HepG2 (cell line): ENCODE measurements around the gene VSIG10L. TPM values are rescaled to one million over a fixed set of nuclear protein-coding genes. Genes with fewer than 3 reads are reported as not detected.
A peak's percentile ranks its signal among the peaks of the same experiment; 100 is the strongest.

Experiments used
- BCL6 ChIP-seq: IDR thresholded peaks from 2 replicates; pipeline ENCODE4 v1.6.1; 2016; ENCODE audit warnings: missing genetic modification reagents, missing compliant biosample characterization
- E2F2 ChIP-seq: sonication (generic); formaldehyde crosslinking; IDR thresholded peaks from 2 replicates; pipeline ENCODE4 v1.4.0; 2020; ENCODE audit warnings: missing genetic modification reagents, borderline replicate concordance
- ERF ChIP-seq: IDR thresholded peaks from 2 replicates; pipeline ENCODE4 v1.6.1; 2018; ENCODE audit warnings: missing biosample characterization, missing genetic modification reagents
- FOSL1 ChIP-seq: sonication (generic); formaldehyde crosslinking; IDR thresholded peaks from 2 replicates; pipeline ENCODE4 v1.9.0; 2021; ENCODE audit warnings: missing genetic modification reagents, borderline replicate concordance
- GZF1 ChIP-seq: sonication (generic); formaldehyde crosslinking; IDR thresholded peaks from 2 replicates; pipeline ENCODE4 v1.5.1; 2020; ENCODE audit warnings: mild to moderate bottlenecking, missing genetic modification reagents
- KLF9 ChIP-seq: IDR thresholded peaks from 2 replicates; pipeline ENCODE4 v1.6.1; 2016; ENCODE audit warnings: low read depth
- MXD1 ChIP-seq: sonication (generic); formaldehyde crosslinking; IDR thresholded peaks from 2 replicates; pipeline ENCODE4 v1.4.0; 2020; ENCODE audit warnings: mild to moderate bottlenecking, missing genetic modification reagents
- NBN ChIP-seq: fragments of 450-650 bp; conservative IDR thresholded peaks from 2 replicates; pipeline ENCODE4 v1.6.1; 2017
- POLR2G ChIP-seq: fragments of 200-400 bp; formaldehyde crosslinking; IDR thresholded peaks from 2 replicates; pipeline ENCODE4 v1.6.1; 2018; ENCODE audit warnings: mild to moderate bottlenecking, low read depth, low read length, moderate library complexity
- REPIN1 ChIP-seq: sonication (generic); formaldehyde crosslinking; IDR thresholded peaks from 2 replicates; pipeline ENCODE4 v1.8.0; 2022; ENCODE audit warnings: missing genetic modification reagents, low read depth, mild to moderate bottlenecking, borderline replicate concordance
- SMAD9 ChIP-seq: sonication (generic); formaldehyde crosslinking; IDR thresholded peaks from 2 replicates; pipeline ENCODE4 v1.5.1; 2020; ENCODE audit warnings: mild to moderate bottlenecking, missing genetic modification reagents
- SNAPC4 ChIP-seq: sonication (generic); formaldehyde crosslinking; IDR thresholded peaks from 2 replicates; pipeline ENCODE4 v1.4.0; 2020; ENCODE audit warnings: mild to moderate bottlenecking, missing genetic modification reagents
- STAT6 ChIP-seq: sonication (generic); formaldehyde crosslinking; IDR thresholded peaks from 2 replicates; pipeline ENCODE4 v1.4.0; 2020; ENCODE audit warnings: missing genetic modification reagents, mild to moderate bottlenecking, borderline replicate concordance
- TBX2 ChIP-seq: sonication (generic); formaldehyde crosslinking; IDR thresholded peaks from 2 replicates; pipeline ENCODE4 v1.5.0; 2020; ENCODE audit warnings: missing genetic modification reagents, mild to moderate bottlenecking, borderline replicate concordance
- ZNF101 ChIP-seq: sonication (generic); formaldehyde crosslinking; IDR thresholded peaks from 2 replicates; pipeline ENCODE4 v1.4.0; 2020; ENCODE audit warnings: mild to moderate bottlenecking, low read depth, missing genetic modification reagents, borderline replicate concordance
- ZNF136 ChIP-seq: sonication (generic); formaldehyde crosslinking; IDR thresholded peaks from 2 replicates; pipeline ENCODE4 v1.8.1; 2022; ENCODE audit warnings: low read depth, mild to moderate bottlenecking, moderate library complexity, missing genetic modification reagents
- ZNF17 ChIP-seq: sonication (generic); formaldehyde crosslinking; IDR thresholded peaks from 2 replicates; pipeline ENCODE4 v1.5.0; 2020; ENCODE audit warnings: mild to moderate bottlenecking, missing genetic modification reagents
- ZNF274 ChIP-seq: sonication (generic); formaldehyde crosslinking; IDR thresholded peaks from 2 replicates; pipeline ENCODE4 v1.5.1; 2020; ENCODE audit warnings: mild to moderate bottlenecking, missing genetic modification reagents
- ZNF589 ChIP-seq: sonication (generic); formaldehyde crosslinking; conservative IDR thresholded peaks from 2 replicates; pipeline ENCODE4 v1.8.0; 2022; ENCODE audit warnings: mild to moderate bottlenecking, moderate library complexity, missing genetic modification reagents
- ZNF670 ChIP-seq: sonication (generic); formaldehyde crosslinking; IDR thresholded peaks from 2 replicates; pipeline ENCODE4 v1.8.0; 2022; ENCODE audit warnings: mild to moderate bottlenecking, missing genetic modification reagents, borderline replicate concordance
- ZNF672 ChIP-seq: sonication (generic); formaldehyde crosslinking; IDR thresholded peaks from 2 replicates; pipeline ENCODE4 v1.8.1; 2022; ENCODE audit warnings: missing genetic modification reagents
- ZNF678 ChIP-seq: sonication (generic); formaldehyde crosslinking; IDR thresholded peaks from 2 replicates; pipeline ENCODE4 v1.4.0; 2020; ENCODE audit warnings: mild to moderate bottlenecking, missing genetic modification reagents
- polyA plus RNA-seq, 8 experiments: library from polyadenylated mRNA; depleted of rRNA in 3 of 8; stranded (reverse) in 7 of 8; unstranded in 1 of 8; fragments of >200 nt; fragmentation: Illumina TruSeq in 4 of 8; extraction: Trizol in 4 of 8; gene quantifications; 2 replicates each; pipeline versions ENCODE4 v1.2.1 to v1.2.3, GENCODE V29; 2011 to 2016; ENCODE audit warnings: low read depth in 4 of 8, missing spikeins in 1 of 8, mixed read lengths in 1 of 8; ENCODE audit not compliant: insufficient read depth in 1 of 8
- total RNA-seq, 5 experiments: library from RNA; depleted of rRNA; stranded (reverse); fragments of >200 nt; fragmentation: Illumina TruSeq; extraction: Trizol; gene quantifications; 2 replicates each; pipeline ENCODE4 v1.2.3, GENCODE V29; 2016; ENCODE audit warnings: low read depth in 1 of 5

VSIG10L gene
- total and polyA plus RNA-seq, 2 of the 13 experiments (the other 11 are each of a cell fraction or from before 2014, with no cell fraction given), result 2.7 to 8.5 TPM

GRCh38 chr19:51354103-51354741, 12.3 kb upstream of the VSIG10L start (continued):
- TF ChIP-seq STAT6 (CRISPR knock-in tag) (no peak), NBN (no peak), ZNF670 (CRISPR knock-in tag) (no peak), ZNF672 (CRISPR knock-in tag) (no peak), KLF9 (CRISPR knock-in tag) (no peak), FOSL1 (no peak), POLR2G (peak; percentile 88), E2F2 (CRISPR knock-in tag) (no peak), ZNF589 (peak; percentile 64; the same call in 1 of the 2 replicates), ZNF136 (no peak), ERF (CRISPR knock-in tag) (no peak), ZNF17 (CRISPR knock-in tag) (no peak), SNAPC4 (CRISPR knock-in tag) (no peak), ZNF678 (CRISPR knock-in tag) (no peak), GZF1 (CRISPR knock-in tag) (no peak), REPIN1 (peak; percentile 70), ZNF274 (CRISPR knock-in tag) (peak; percentile 84), SMAD9 (no peak), ZNF101 (CRISPR knock-in tag) (no peak), BCL6 (CRISPR knock-in tag) (no peak), MXD1 (CRISPR knock-in tag) (no peak), TBX2 (CRISPR knock-in tag) (no peak)
